Peyer's patch (tissue), 4 donors: ENCODE data around the gene RPS15. TPM values are rescaled to one million over a fixed set of nuclear protein-coding genes. Genes with fewer than 3 reads are reported as not detected.

ENCODE experiments used
- DNase-seq, 3 donors: peaks; one replicate each; pipeline ENCODE4 v3.0.0-alpha.2; 2017 to 2019
- H3K27ac ChIP-seq, 4 donors: fragments of 200-600 bp; sonication (generic); one replicate each; pipeline ENCODE4 v1.5.1; 2016 to 2019
- H3K27me3 ChIP-seq, 2 donors: fragments of 200-600 bp; sonication (generic); one replicate each; pipeline ENCODE4 v1.5.1; 2019
- H3K36me3 ChIP-seq, 3 donors: fragments of 200-600 bp; sonication (generic); one replicate each; pipeline ENCODE4 v1.5.1; 2016 to 2019
- H3K4me1 ChIP-seq, 4 donors: fragments of 200-600 bp; sonication (generic); one replicate each; pipeline ENCODE4 v1.5.1; 2016 to 2019
- H3K4me3 ChIP-seq, 4 donors: fragments of 200-600 bp; sonication (generic); 1 replicate in 3 of 4; 2 replicates in 1 of 4; pipeline ENCODE4 v1.5.1; 2016 to 2019; ENCODE audit warnings: mild to moderate bottlenecking in 1 of 4
- H3K9me3 ChIP-seq, 4 donors: fragments of 200-600 bp; sonication (generic); one replicate each; pipeline ENCODE4 v1.5.1; 2016 to 2019; ENCODE audit warnings: mild to moderate bottlenecking in 1 of 4
- POLR2A ChIP-seq, 2 donors: fragments of 450-650 bp; IDR thresholded peaks; one replicate each; pipeline ENCODE4 v1.5.1; 2017; ENCODE audit warnings: antibody characterized with exemption in 2 of 2, mild to moderate bottlenecking in 2 of 2, moderate library complexity in 2 of 2
- total RNA-seq, 4 donors: library from RNA; depleted of rRNA; stranded (reverse); fragments of >200 nt; gene quantifications; one replicate each; pipeline ENCODE4 v1.1.0, GENCODE V29; 2016
- TF ChIP-seq, protein P1 (sequence below), 6 experiments: fragments of 450-650 bp in 4 of 6; fragments of 200-600 bp in 2 of 6; sonication (generic) in 1 of 6; IDR thresholded peaks; one replicate each; pipeline ENCODE4 v1.5.1; 2017 to 2019; ENCODE audit warnings: antibody characterized with exemption in 6 of 6, mild to moderate bottlenecking in 3 of 6, moderate library complexity in 1 of 6

The RPS15 gene
- total RNA-seq, 4 donors from 2014 or later = 1,044 to 1,915 (median 1,354) TPM

DNA sequence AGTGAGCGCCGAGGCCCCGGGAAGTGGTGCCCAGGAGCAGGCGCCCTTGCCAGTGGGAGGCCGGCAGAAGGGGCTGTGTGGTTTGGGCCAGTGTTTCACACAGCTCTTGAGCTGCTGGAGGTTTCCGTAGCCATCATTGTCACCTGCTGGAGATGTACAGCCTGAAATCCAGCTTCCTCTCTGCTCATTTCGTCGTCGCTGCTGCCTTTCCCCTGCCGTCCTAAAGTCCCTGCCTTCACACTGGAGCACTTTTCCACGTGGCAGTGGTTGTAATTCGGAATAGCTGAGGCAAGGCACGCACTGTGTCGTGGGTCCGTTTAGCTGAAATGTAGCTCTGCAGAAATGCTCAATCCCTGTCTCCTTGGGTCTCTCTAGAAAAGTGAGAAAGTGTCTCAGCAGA, 17.6 kb upstream of the RPS15 start:
- Histone ChIP-seq H3K4me1 (peaks cover 0 to 43% (median 9%) of the 10 kb centered on the region in 4 donors), H3K27ac (no peak overlapping the region), H3K4me3 (no peak overlapping the region), H3K36me3 (peaks cover 0 to 78% (median 0%) of the 10 kb centered on the region in 3 donors), H3K9me3 (no peaks in the 10 kb centered on the region), H3K27me3 (no peaks in the 10 kb centered on the region)
- no peak for TF ChIP-seq POLR2A (IDR thresholded peaks at IDR 0.05)
- TF ChIP-seq, protein P1, sequence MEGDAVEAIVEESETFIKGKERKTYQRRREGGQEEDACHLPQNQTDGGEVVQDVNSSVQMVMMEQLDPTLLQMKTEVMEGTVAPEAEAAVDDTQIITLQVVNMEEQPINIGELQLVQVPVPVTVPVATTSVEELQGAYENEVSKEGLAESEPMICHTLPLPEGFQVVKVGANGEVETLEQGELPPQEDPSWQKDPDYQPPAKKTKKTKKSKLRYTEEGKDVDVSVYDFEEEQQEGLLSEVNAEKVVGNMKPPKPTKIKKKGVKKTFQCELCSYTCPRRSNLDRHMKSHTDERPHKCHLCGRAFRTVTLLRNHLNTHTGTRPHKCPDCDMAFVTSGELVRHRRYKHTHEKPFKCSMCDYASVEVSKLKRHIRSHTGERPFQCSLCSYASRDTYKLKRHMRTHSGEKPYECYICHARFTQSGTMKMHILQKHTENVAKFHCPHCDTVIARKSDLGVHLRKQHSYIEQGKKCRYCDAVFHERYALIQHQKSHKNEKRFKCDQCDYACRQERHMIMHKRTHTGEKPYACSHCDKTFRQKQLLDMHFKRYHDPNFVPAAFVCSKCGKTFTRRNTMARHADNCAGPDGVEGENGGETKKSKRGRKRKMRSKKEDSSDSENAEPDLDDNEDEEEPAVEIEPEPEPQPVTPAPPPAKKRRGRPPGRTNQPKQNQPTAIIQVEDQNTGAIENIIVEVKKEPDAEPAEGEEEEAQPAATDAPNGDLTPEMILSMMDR (IDR thresholded peaks at IDR 0.05) = no peak
- DNase-seq = no peak

DNA sequence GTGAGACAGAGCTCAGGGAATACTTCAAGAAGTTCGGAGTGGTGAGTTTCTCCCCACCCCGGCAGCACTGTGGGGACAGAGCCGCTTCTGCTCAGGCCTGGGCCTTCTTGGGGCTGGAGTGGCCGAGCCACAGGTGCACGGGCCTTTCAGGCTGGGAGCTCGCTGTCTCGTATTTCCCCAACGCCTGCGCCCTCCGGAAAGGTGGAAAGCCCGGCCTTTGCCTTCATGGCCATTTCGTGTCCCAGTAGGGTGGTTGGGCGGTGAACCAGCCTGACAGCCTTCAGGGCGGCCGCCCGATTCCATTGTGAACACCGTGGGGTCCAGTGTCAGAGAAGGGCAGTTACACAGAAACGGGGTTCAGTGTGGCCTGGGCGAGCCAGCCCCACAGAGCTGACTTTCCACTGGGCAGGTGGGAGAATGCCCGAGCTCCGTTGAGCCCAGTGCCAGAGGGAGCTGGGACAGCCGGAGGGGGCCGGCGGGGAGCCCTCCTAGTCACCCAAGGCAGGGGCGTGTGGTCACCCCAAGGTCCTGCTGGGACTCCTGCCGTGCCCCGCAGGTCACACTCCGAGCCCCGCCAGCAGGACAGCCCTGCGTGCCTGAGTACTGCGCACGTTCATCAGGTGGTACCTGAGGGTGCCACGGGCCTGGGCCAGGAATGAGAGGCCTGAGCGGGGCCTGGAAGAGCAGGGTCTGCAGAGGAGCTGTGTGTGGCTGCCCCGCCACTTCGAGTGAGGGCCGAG, 16.8 kb upstream of the RPS15 start:
- H3K4me1 ChIP-seq = peaks cover 0 to 35% (median 2%) of the 10 kb centered on the region in 4 donors
- no peak for DNase-seq
- no peak overlapping the region for H3K4me3 ChIP-seq
- H3K9me3 ChIP-seq = no peaks in the 10 kb centered on the region
- H3K27me3 ChIP-seq = no peaks in the 10 kb centered on the region
- H3K36me3 ChIP-seq = peaks cover 0 to 86% (median 0%) of the 10 kb centered on the region in 3 donors
- H3K27ac ChIP-seq = no peak overlapping the region
- TF ChIP-seq POLR2A (IDR thresholded peaks at IDR 0.05) = no peak
- TF ChIP-seq, protein P1 (IDR thresholded peaks at IDR 0.05) = no peak

DNA sequence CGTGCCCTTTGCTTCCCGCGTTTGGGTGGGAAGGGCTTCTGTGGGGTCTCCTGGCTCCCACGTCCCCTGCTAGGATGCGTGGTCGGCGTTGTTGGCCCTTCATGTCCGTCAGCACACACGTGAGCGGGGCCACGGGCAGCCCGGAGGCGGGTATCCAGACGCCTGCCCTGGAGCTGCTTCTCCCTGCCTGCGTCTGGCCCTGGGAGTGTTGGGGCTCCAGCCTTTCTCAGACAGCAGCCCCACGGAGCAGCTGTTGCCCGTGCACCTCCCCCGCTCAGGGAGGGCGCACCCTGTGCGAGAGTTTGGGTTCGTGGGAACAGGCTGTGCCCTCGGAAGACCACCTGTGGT, 16.3 kb upstream of the RPS15 start:
- TF ChIP-seq, protein P1 (IDR thresholded peaks at IDR 0.05) = no peak
- no peak for TF ChIP-seq POLR2A (IDR thresholded peaks at IDR 0.05)
- Histone ChIP-seq H3K36me3 (peaks cover 0 to 88% (median 0%) of the 10 kb centered on the region in 3 donors), H3K27me3 (no peaks in the 10 kb centered on the region), H3K4me1 (peaks cover 0 to 29% (median 1%) of the 10 kb centered on the region in 4 donors), H3K27ac (no peak overlapping the region), H3K4me3 (no peak overlapping the region), H3K9me3 (no peaks in the 10 kb centered on the region)
- DNase-seq = no peak

DNA sequence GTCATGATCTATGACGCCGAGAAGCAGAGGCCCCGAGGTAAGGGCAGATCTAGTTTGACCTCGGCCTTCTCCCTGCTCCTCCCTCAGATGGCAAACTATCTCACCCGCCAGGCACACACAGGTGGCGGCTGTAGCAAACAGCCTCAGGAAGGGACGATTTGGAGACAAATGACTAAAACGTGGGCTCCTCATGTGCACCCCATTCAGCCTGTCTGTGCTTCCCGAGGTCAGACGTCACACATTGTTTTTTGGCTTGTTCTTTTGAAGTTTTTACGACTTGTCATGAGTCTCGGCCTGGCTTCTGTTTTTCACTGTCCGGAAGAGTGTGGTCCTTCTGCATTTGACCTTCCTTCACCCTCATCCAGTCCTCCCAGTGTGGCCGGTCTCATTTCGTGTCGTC, 15.8 kb upstream of the RPS15 start:
- peaks cover 0 to 25% (median 1%) of the 10 kb centered on the region in 4 donors for H3K4me1 ChIP-seq
- H3K27ac ChIP-seq = no peak overlapping the region
- no peak for DNase-seq
- H3K9me3 ChIP-seq = no peaks in the 10 kb centered on the region
- H3K36me3 ChIP-seq = peaks cover 0 to 88% (median 0%) of the 10 kb centered on the region in 3 donors
- no peaks in the 10 kb centered on the region for H3K27me3 ChIP-seq
- no peak for TF ChIP-seq POLR2A (IDR thresholded peaks at IDR 0.05)
- TF ChIP-seq, protein P1 (IDR thresholded peaks at IDR 0.05) = no peak
- no peak overlapping the region for H3K4me3 ChIP-seq

DNA sequence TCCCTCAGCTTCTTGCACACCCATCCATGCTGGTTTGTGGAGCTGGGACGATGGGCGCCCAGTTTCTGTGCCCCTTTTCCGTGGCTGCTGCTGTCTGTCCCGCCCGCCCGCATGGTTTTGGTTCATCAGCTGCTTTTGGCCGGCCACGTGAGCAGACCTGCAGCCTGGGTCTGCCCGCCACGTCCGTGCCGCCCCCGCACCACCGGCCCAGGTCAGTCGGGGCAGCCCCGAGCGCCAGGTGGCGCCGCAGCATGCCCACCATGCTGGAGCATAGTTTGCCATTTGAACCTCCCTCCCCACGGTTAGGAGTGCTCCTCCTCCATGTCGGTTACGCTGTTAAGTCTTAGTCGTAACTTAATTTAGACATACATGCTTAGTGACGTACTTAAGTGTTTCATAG, 15.3 kb upstream of the RPS15 start:
- peaks cover 0 to 87% (median 0%) of the 10 kb centered on the region in 3 donors for H3K36me3 ChIP-seq
- H3K4me3 ChIP-seq = no peak overlapping the region
- DNase-seq = no peak
- no peak overlapping the region for H3K27ac ChIP-seq
- H3K4me1 ChIP-seq = peaks cover 0 to 19% (median 1%) of the 10 kb centered on the region in 4 donors
- H3K27me3 ChIP-seq = no peaks in the 10 kb centered on the region
- TF ChIP-seq, protein P1 (IDR thresholded peaks at IDR 0.05) = no peak
- TF ChIP-seq POLR2A (IDR thresholded peaks at IDR 0.05) = no peak
- H3K9me3 ChIP-seq = no peaks in the 10 kb centered on the region
